Stimulated activated CD4-positive, alpha-beta T cell treated with anti-CD3 and anti-CD28 coated beads, Interleukin-4, amount 100 ng/mL, for 24 hours (primary cell): ENCODE data around the gene MT2A.
"Not testable (repeated sequence)": the region's sequence is repeated elsewhere in the genome, so short reads cannot be mapped to it uniquely, and the experiment has no call there.

Source experiments
- DNase-seq: peaks from one replicate; pipeline ENCODE4 v3.0.0-alpha.2; 2020

Gene MT2A

GRCh38 chr16:56601325-56601724, 7.1 kb upstream of the MT2A start:
- DNase-seq: no peak

- DNase-seq: peak; percentile 18
These were observed 4.8 kb upstream of the MT2A start for GRCh38 chr16:56603589-56603988.

- no peak for DNase-seq
These were observed 3.4 kb upstream of the MT2A start for GRCh38 chr16:56604966-56605365.

GRCh38 chr16:56605475-56605874, 2.9 kb upstream of the MT2A start:
- no peak for DNase-seq

GRCh38 chr16:56606071-56606475, 2.3 kb upstream of the MT2A start:
- peak; percentile 9 for DNase-seq

- DNase-seq: no peak
These were observed 1.8 kb upstream of the MT2A start for GRCh38 chr16:56606476-56607108.

GRCh38 chr16:56607109-56607618, 1.2 kb upstream of the MT2A start:
- no peak for DNase-seq

GRCh38 chr16:56607675-56608042, 725 bp upstream of the MT2A start:
- DNase-seq: no peak

GRCh38 chr16:56608876-56609462, 585 bp downstream of the MT2A start:
- DNase-seq: no peak

- DNase-seq: peak; percentile 82
These were observed 1.1 kb downstream of the MT2A start for GRCh38 chr16:56609463-56609921.

- peak; percentile 85 for DNase-seq
These were observed 1.7 kb downstream of the MT2A start for GRCh38 chr16:56610017-56610608.

GRCh38 chr16:56610609-56611111, 2.3 kb downstream of the MT2A start:
- no peak for DNase-seq

GRCh38 chr16:56611281-56611833, 3.0 kb downstream of the MT2A start:
- no peak for DNase-seq

GRCh38 chr16:56613706-56614105, 5.3 kb downstream of the MT2A start:
- DNase-seq: no peak

GRCh38 chr16:56614549-56614991, 6.2 kb downstream of the MT2A start:
- peak; percentile 39 for DNase-seq

GRCh38 chr16:56615353-56615752, 7.0 kb downstream of the MT2A start:
- DNase-seq: no peak

- DNase-seq: no peak
These were observed 8.3 kb downstream of the MT2A start for GRCh38 chr16:56616608-56617211.

GRCh38 chr16:56617212-56618085, 9.1 kb downstream of the MT2A start:
- DNase-seq: no peak

- DNase-seq: no peak
These were observed 9.8 kb downstream of the MT2A start for GRCh38 chr16:56618138-56618537.

GRCh38 chr16:56620339-56620897, 12.0 kb downstream of the MT2A start:
- DNase-seq: no peak

- not testable (repeated sequence) for DNase-seq
These were observed 13.5 kb downstream of the MT2A start for GRCh38 chr16:56621665-56622445.
